NCI-H1105 (cell line): Measurements from ENCODE around the gene BTNL8.
A peak's percentile ranks its signal among the peaks of the same experiment; 100 is the strongest.

Experiments used
- DNase-seq: peaks from one replicate; lab custom pipeline; 2025; lab: John Stamatoyannopoulos, UW

BTNL8 gene

GRCh38 chr5:180898621-180899246 lies at the start of gene BTNL8:
Gene BTNL8 (plus strand): TSS chr5:180899159. CDS start chr5:180899311, 152 bp downstream.
- no peak for DNase-seq

DNA sequence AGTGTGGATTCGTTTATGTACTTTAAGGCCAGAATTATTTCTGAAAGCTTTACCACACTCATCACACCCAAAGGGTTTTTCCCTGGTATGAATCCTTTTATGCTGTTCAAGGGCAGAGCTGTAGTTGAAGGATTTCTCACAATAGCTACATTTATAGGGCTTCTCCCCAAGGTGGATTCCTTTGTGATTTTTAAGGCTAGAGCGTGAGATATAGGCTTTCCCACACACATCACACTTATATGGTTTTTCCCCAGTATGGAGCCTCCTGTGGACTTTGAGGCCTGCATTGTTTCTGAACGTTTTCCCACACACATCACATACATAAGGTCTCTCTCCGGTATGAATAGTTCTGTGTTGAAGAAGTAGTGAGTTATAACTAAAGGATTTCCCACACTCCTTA lies 49.1 kb upstream of the BTNL8 start:
- DNase-seq, result no peak

- no peak for DNase-seq
These were observed 48.4 kb upstream of the BTNL8 start for GRCh38 chr5:180850434-180851078.

DNA sequence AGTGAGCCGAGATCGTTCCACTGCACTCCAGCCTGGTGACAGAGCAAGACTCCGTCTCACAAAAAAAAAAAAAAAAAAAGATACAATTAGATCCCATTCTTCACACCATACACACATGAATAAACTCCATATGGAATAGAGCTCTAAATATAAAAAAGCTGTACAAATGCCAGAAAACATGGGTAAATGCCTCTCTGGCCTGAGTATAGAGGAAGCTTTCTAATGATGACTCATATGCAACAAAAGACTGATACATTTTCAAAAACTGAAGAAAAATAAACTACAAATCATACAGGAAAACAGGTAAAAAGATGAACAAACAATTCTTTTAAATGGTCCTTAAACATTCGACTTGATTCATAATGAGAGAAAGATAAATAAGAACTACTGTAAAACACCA lies 46.5 kb upstream of the BTNL8 start:
- DNase-seq, result no peak

GRCh38 chr5:180853121-180853847 lies 45.7 kb upstream of the BTNL8 start:
- no peak for DNase-seq

DNA sequence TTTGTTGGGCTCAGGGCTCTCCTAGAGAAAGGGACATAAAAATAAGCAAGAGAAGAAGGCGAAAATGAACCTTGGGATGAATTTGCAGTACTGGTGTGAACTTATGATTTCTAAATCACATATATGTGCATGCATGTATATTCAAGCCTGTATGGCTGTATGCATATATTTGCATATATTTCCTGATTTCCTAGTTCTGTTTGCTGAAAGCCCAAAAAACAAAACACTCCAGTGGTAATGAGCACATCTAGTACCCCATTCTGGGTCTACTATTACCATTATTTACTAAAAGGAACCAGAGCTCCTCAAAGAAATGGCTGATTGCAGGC lies 45.1 kb upstream of the BTNL8 start:
- no peak for DNase-seq

- no peak for DNase-seq
These were observed 40.4 kb upstream of the BTNL8 start for GRCh38 chr5:180858586-180858985.

DNA sequence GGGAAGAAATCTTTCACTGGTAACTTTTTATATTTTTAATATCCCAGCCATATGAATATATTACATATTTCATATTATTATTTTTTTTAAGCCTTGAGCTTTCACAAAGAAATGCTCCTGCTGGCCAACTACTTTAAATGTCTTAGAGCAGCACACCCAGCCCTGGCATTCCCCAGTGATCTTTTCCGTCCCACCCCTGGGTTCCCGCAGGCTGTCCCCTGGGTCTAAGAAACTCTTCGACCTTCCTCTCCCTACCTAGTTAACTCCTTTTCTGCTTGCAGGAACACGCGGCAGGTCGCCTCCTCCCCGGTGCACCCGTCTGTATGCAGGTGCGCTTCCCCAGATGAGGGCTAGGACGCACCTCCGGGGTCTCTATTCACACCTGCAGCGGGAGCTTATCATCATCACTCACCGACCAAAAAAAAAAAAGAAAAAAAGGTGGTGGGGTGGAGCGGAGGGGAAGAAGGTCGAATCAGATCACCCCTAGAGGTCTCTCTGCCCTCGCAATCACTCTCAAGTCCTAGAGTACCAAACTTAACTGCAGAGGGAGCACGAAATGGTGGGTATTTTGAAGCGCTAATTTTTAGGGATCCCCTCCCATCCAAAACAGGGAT lies 38.6 kb upstream of the BTNL8 start:
- DNase-seq, result peak; percentile 31

GRCh38 chr5:180860887-180861822 lies 37.8 kb upstream of the BTNL8 start, which contains the start of gene ZFP62:
Gene ZFP62 (minus strand): TSS chr5:180861276. CDS start chr5:180861219, 57 bp downstream.
- DNase-seq, result peak; percentile 83

GRCh38 chr5:180862645-180863044 lies 36.3 kb upstream of the BTNL8 start:
- DNase-seq, result no peak

DNA sequence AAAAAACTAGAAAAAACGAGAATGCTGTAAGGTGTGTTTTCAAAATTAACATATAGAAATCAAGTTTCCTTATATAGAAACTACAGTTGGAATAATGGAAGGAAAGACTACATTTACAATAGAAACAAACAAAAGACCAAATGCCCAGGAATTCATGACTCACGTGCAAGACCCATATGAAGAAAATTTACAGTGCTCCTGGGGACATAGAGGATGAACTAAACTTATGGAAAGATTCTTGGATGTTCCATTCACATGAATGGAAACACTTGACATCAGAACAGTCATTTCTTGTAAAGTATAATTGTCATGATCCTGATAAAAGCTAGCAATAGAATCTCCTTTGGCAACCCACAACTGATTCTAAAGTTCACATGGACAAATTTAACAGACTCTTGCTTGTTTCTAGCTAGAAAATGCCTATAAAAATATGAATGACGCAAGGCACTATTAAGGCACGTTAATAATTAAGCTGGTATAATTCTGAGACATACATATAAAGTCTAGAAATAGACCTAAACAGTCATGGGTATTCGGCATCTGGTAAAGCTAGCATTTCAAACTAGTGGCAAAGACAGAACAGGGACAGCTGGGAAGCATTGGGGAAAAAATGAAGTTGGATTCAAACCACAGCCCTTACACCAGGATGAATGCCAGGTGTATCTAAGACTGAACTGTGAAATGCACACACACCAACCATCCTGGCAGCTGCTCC lies 32.8 kb upstream of the BTNL8 start:
- DNase-seq, result no peak

- DNase-seq, result no peak
These were observed 32.0 kb upstream of the BTNL8 start for GRCh38 chr5:180866985-180867384.

- DNase-seq, result peak; percentile 54
These were observed 30.0 kb upstream of the BTNL8 start for GRCh38 chr5:180868960-180869359.

DNA sequence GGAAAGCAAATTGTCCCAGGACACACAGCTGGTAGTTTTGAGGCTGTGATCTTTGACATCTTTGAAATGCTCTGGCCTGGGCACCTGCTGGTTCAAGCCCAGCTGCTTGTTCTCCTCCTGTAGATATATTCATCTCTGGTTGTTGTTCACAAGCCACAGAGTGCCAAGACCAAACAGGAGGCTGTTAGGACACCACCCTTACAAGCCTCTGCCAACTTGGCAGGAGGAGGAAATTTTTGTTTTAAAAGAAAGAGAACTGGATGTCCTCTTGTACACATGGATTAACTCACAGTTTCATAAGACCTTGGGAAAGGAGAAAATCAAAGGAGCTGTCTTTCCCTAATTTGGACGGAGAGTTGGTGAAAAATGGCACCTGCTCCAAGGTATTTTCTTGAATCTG lies 29.4 kb upstream of the BTNL8 start:
- DNase-seq, result no peak

DNA sequence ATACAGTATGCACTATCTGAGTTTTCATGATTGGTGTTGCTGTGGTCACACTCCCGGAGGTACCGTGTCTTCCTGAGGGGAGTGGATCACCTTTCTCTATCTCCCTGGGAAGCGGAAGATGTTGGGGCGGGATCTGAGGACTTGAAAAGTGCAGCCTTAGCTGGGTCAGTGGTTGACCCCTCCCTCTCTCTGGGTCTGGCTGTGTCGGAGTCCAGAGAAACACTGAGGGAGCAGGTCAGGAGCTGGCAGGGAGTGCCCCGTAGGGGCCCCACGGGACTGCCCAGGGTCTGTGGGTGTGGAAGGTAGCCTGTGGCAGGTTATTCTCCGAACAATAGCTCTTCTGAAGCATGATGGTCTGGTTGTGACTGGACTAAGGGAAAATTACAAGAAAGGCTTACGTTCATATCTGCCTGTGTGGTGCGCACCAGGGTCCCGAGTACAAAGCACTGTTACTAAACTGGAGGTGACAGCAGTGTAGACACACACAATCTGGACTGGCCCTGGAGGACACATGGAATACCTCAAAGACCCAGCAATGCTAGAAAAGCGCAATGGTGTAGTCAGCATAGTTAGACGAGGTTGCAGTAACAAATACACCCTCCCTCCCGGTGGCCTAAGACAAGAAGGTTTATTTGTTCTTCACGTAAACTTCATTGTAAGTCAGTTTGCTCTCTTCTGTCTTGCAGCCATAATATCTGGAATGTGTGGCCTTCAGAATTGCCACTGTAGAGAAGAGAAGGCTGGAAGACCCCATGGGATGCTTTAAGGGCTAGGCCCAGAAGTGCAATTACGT lies 28.5 kb upstream of the BTNL8 start:
- DNase-seq, result no peak

DNA sequence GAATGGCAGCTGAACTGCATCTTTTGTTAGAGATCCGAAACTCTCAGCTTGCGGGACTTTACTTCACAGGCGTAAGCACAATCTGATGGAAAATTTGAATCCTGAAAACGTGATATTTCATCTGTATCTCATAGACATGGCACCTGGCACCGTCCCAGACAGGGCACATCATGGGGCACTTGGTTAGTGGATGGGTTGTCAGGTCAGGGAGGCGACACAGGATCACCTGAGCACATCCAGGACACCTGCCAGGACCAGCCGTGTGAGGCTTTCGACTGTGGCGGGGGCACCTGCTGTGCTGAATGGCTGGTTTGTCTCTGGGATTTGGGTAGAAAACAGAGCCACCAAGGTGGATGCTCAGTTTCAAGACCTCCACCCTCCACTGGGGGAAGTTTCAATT lies 26.5 kb upstream of the BTNL8 start:
- no peak for DNase-seq

DNA sequence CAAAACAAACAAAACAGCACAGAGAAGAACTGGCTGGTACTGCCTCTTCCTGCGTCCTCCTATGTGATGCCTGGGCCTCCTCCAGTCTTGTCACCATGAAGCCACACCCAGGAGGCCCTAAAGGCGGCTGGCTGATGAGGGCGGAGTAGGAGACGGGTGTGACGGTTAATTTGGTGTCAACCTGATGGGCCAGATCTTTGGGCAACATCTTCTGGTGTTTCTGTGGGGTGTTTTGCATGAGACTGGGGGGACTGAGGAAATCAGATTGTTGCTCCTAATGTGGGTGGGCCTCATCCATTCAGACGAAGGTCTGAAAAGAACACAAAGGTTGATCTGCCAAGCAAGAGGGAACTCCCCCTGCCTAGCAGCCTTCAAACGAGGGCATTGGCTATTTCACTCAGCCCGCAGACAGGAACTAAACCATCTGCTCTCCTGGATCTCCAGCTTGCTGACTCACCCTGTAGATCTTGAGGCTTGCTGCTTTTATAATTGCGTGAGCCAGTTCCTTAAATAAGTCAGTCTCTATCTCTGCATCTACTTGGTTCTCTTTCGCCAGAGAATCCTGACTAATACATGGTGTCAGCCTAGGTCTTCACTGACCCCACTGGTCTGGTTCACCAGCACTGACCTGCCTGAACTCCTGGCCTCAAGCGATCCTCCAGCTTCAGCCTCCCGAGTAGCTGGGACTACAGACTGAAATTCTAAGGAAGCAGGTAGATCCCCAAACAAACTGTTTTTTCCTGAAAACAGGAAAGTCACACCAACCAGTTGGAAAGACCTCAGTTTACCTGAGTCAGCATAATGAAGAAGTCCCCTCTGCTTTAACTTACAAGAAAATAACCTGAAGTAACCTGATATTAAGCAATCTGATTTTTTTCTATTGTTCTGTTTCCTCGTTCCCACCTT lies 25.1 kb upstream of the BTNL8 start:
- DNase-seq, result no peak

DNA sequence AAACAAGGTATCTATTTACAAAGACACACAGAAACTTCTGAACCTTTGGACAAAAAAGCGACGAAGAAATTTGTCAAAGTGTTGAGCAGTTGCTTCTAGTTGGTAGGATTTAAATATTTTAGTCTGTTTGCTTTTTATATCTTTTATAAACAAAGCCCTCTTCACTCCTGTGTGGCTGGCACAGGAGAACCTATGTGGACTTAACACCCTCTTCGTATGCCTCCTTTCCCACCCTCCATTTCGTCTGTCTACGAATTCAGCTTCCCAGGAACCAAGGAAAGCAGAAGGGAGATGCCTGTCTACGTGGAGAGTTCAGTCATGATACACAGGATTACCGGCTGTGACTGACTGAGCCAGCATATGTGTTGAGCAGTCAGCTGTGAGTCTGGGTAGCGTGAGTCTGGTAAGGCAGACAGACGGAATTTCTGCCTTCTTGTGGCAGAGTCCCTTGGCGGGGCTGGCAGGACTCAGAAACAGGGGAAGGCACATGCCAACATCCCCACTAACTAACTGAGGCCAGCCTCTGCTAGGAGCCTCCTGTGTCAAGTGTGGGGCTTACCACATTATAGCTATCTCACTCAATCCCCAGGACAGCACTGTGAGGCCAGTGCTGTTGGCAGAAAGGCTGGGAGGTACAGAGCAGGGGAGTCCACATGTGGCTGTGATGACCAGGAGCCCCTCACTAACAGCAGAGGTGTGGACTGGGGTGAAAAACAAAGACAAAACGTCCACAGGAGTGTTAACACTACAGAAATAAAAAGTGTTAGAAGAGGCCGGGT lies 24.0 kb upstream of the BTNL8 start:
- no peak for DNase-seq
